OCI-LY7 (cell line): ENCODE results near the gene OSBP2.

ENCODE experiments used
- EZH2phosphoT487 ChIP-seq: fragments of 200-600 bp; sonication (generic); IDR thresholded peaks from 2 replicates; pipeline ENCODE4 v1.6.1; 2018; ENCODE audit warnings: low read depth, borderline replicate concordance, mild to moderate bottlenecking, mixed run types, antibody characterized with exemption, low read length, moderate library complexity, mixed read lengths
- TF ChIP-seq, protein P1 (sequence below): fragments of 200-600 bp; sonication (generic); conservative IDR thresholded peaks from 2 replicates; pipeline ENCODE4 v1.5.1; 2014; ENCODE audit warnings: mild to moderate bottlenecking, antibody characterized with exemption, low read length, moderate library complexity, mixed read lengths

DNA sequence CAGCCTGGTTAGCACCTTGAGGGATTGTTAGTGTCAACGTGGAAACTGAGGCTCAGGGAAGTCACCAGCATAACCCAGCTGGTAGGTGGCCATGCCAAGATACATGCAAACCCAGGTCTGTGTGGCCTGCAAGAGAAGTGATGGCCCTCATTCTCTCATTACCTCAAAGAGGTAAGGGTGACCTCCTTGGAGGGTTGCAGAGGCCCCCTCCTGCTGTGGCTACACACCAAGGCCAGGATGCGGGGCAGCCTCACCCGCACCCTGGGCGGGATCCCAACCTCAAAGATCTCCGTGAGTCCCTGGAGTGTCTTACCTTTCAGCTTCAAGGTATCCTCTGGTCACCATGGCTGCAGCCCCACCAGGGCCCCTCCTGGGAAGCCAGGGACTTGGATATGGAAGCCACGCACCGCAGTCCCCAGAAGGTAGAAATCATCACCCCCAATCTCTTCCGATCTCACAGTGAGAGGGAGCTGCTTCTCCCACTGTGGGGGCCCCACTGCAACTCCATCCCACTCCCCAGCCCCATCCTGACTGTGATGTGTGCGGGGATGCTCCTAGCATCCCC, 178.5 kb downstream of the OSBP2 start:
- TF ChIP-seq, protein P1, sequence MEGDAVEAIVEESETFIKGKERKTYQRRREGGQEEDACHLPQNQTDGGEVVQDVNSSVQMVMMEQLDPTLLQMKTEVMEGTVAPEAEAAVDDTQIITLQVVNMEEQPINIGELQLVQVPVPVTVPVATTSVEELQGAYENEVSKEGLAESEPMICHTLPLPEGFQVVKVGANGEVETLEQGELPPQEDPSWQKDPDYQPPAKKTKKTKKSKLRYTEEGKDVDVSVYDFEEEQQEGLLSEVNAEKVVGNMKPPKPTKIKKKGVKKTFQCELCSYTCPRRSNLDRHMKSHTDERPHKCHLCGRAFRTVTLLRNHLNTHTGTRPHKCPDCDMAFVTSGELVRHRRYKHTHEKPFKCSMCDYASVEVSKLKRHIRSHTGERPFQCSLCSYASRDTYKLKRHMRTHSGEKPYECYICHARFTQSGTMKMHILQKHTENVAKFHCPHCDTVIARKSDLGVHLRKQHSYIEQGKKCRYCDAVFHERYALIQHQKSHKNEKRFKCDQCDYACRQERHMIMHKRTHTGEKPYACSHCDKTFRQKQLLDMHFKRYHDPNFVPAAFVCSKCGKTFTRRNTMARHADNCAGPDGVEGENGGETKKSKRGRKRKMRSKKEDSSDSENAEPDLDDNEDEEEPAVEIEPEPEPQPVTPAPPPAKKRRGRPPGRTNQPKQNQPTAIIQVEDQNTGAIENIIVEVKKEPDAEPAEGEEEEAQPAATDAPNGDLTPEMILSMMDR: no peak
- no peak for TF ChIP-seq EZH2phosphoT487
